CD4-positive, alpha-beta T cell treated with Interleukin-17A for 1 hour (primary cell): Measurements from ENCODE around the gene UBE2G2.

ENCODE experiments used
- DNase-seq: peaks from one replicate; pipeline ENCODE4 v3.0.0-alpha.2; 2020

The UBE2G2 gene

GRCh38 chr21:44784810-44785209 lies 16.8 kb downstream of the UBE2G2 start:
- DNase-seq: no peak

- no peak for DNase-seq
Measured at GRCh38 chr21:44783020-44783696, 18.5 kb downstream of the UBE2G2 start.

- no peak for DNase-seq
Measured at GRCh38 chr21:44780767-44781459, 20.7 kb downstream of the UBE2G2 start.

GRCh38 chr21:44780137-44780502 lies 21.5 kb downstream of the UBE2G2 start:
- no peak for DNase-seq

- DNase-seq: no peak
Measured at GRCh38 chr21:44779417-44780136, 22.0 kb downstream of the UBE2G2 start.

GRCh38 chr21:44778983-44779382 lies 22.6 kb downstream of the UBE2G2 start:
- DNase-seq: no peak

- DNase-seq: no peak
Measured at GRCh38 chr21:44778499-44778911, 23.1 kb downstream of the UBE2G2 start.

- no peak for DNase-seq
Measured at GRCh38 chr21:44778094-44778493, 23.5 kb downstream of the UBE2G2 start.

GRCh38 chr21:44774972-44775371 lies 26.6 kb downstream of the UBE2G2 start:
- no peak for DNase-seq

GRCh38 chr21:44773291-44773932 lies 28.2 kb downstream of the UBE2G2 start:
- no peak for DNase-seq

GRCh38 chr21:44771896-44772525 lies 29.6 kb downstream of the UBE2G2 start:
- no peak for DNase-seq

GRCh38 chr21:44767834-44768831 lies 33.5 kb downstream of the UBE2G2 start:
- DNase-seq: no peak

GRCh38 chr21:44766818-44767354 lies 34.7 kb downstream of the UBE2G2 start:
- no peak for DNase-seq

GRCh38 chr21:44766014-44766817 lies 35.4 kb downstream of the UBE2G2 start:
- DNase-seq: no peak

- peak; percentile 62 for DNase-seq
Measured at GRCh38 chr21:44765231-44766013, 36.2 kb downstream of the UBE2G2 start.

GRCh38 chr21:44764319-44765230 lies 37.0 kb downstream of the UBE2G2 start:
- no peak for DNase-seq

- DNase-seq: no peak
Measured at GRCh38 chr21:44763451-44764318, 37.9 kb downstream of the UBE2G2 start.

GRCh38 chr21:44763050-44763378 lies 38.6 kb downstream of the UBE2G2 start:
- no peak for DNase-seq
